Fibroblast of the aortic adventitia (primary cell): ENCODE data around the gene BPIFA2. TPM values are rescaled to one million over a fixed set of nuclear protein-coding genes. Genes with fewer than 3 reads are reported as not detected.

Experiments
- DNase-seq: peaks from one replicate; pipeline ENCODE4 v3.0.0-alpha.2; 2010; ENCODE audit warnings: low read depth
- H3K4me3 ChIP-seq: 2 replicates; pipeline ENCODE4 v1.5.1; 2011; ENCODE audit warnings: low read depth, mild to moderate bottlenecking, control low read depth, low read length, moderate library complexity
- total RNA-seq: library from RNA; depleted of rRNA; stranded (reverse); fragments of >200 nt; gene quantifications from 2 replicates; pipeline ENCODE4 v1.2.3, GENCODE V29; 2012; ENCODE audit warnings: low replicate concordance
- TF ChIP-seq, protein P1 (sequence below): IDR thresholded peaks from 2 replicates; pipeline ENCODE4 v1.5.1; 2011; ENCODE audit warnings: mild to moderate bottlenecking, low read length, control low read depth, inconsistent platforms; ENCODE audit not compliant: insufficient read depth

BPIFA2 gene
- total RNA-seq, 1 donor, result not detected

DNA sequence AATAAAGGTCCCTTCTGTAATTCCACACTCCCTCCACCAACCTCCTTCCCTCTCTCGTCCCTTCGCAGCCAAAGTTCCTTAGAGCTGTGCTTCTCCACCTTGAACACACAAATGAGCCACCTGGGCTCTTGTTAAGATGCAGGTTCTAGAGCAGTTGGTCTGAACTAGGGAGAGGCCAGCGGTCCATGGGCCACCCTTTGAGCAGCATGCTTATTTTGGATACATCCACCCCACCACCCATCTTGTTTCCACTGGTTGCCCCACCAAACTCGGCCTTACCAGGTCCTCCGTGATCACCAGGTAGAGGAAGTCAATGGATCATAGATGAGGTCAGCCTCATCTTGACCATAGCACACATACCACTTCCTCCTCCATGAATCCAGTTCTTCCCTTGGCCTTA is 7.3 kb upstream of the BPIFA2 start:
- TF ChIP-seq, protein P1, sequence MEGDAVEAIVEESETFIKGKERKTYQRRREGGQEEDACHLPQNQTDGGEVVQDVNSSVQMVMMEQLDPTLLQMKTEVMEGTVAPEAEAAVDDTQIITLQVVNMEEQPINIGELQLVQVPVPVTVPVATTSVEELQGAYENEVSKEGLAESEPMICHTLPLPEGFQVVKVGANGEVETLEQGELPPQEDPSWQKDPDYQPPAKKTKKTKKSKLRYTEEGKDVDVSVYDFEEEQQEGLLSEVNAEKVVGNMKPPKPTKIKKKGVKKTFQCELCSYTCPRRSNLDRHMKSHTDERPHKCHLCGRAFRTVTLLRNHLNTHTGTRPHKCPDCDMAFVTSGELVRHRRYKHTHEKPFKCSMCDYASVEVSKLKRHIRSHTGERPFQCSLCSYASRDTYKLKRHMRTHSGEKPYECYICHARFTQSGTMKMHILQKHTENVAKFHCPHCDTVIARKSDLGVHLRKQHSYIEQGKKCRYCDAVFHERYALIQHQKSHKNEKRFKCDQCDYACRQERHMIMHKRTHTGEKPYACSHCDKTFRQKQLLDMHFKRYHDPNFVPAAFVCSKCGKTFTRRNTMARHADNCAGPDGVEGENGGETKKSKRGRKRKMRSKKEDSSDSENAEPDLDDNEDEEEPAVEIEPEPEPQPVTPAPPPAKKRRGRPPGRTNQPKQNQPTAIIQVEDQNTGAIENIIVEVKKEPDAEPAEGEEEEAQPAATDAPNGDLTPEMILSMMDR, result no peak
- DNase-seq, result no peak
- H3K4me3 ChIP-seq, result no peak overlapping the region

DNA sequence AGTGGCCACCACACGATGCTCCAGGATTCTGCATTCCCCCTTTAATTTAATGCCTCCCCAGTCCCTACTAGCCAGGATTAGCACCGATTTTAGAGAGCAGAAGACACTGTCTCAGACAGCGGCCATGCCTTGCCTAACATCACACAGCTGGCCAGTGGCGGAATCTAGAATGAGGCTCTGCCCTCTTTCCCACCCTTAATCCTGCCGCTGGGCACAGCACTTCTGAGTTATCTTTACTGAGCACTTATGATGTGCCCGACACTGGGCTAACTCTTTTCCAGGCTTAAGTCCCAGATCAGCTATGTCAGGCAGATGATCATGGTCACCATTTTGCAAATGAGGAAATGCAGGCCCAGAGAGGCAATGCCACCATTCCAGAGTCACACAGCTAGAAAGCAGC is 5.6 kb upstream of the BPIFA2 start:
- H3K4me3 ChIP-seq, result no peak overlapping the region
- TF ChIP-seq, protein P1, result no peak
- DNase-seq, result no peak

DNA sequence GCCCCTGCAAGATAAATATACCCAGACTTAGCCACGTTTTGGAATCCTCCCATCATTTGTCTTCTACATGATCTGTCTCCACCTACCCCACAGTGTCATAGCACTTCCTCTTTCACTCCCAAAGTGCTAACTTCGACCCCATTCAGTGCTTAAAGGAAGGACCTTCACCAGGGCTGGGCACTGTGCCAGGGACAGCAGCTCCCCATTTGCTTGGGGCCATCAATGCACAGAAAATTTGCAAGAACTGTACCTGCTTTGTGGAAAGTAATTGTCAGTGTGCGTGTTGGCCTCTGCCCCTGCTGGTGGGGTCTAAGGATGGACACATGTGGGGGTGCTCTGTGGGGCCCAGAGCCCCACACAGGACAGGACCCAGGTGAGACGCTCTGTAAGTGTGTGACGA is 5.2 kb upstream of the BPIFA2 start:
- no peak overlapping the region for H3K4me3 ChIP-seq
- DNase-seq, result no peak
- TF ChIP-seq, protein P1, result no peak

DNA sequence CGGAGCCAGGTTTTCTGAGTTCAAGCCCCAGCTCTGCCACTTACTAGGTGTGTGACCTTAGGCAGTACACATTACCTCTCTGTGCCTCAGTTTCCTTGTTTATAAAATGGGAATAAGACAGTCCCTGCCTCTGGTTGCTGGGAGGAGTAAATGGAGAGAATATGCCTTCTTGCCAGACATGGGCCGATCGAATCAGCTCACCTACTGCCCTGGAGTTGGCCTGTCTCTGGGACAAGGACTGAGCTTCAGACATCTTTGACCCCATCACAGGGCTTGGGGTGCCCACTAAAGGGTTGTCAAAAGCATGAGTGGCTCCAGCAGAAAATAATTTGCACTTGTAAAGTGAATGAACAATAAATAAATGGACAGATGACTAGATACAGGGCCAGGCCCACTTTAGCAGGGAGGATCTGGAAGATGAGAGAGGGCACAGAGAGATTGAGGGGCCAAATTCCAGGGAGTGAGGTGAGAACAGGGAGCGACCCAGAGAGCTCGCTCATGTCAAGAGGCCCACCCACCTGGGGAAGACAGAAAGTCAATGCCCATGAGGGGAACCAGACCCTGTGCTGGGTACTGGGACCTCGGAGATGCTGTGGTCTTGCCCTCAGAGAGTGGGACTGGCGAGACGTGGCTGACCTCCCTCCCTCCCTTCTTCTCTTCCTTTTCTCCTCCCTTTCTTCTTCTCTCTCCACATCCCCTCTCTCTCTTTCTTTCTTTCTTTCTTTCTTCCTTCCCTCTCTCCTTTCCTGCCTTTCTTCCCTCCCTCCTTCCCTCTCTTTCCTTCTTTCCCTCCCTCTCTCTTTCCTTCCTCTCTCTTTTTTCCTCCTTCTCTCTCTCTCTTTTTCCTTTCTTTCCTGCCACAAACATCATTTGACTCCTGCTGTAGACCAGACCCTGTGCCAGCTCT is 3.9 kb upstream of the BPIFA2 start:
- DNase-seq, result no peak
- TF ChIP-seq, protein P1, result no peak

DNA sequence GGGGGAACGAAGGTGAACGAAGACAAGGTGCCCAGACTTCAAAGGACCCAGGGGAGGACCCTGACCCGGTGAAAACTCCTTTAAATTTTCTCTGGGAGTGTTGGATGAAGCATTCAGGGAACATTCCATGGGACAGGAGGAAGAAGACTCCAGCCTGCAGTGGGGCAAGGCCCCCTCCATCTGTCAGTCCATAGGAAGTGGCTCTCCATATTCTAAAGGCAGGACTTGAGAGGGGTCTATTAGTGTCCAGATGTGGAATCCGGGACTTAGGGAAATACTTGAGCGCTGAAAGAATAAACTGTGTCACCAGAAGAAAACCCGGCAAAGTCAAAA is 3.2 kb upstream of the BPIFA2 start:
- TF ChIP-seq, protein P1, result no peak
- H3K4me3 ChIP-seq, result no peak overlapping the region
- DNase-seq, result no peak

More for the DNA sequence above, 3.9 kb upstream of the BPIFA2 start:
- H3K4me3 ChIP-seq, result no peak overlapping the region

DNA sequence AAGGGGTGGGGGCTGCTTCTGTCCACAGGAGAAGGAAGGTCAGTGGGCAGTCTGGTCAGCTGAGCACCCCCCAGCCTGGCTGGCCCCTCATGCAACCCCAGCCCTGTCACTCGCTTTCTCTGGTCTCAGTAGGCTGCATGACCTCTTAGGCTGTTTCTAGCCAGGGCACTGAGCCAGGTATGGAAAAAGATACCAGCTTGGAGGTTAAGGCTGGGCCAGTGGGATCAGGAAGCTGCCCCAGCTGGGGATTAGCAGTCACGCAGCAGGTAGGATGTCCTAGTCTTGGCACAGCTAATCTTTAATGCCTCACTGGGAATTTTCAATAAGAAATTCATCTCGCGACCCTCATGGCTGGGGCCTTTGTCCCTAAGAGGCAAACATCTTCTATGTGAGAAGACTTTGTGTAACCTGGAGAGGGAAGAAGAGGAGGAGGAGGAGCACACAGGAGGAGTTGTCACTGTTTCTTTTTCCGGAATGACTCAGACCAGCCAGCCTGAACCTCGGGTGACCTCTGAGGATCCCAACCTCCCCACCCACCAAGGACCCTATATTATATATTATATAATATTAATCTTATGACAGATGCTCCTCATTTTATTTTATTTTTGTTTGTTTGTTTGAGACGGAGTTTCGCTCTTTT is 2.4 kb upstream of the BPIFA2 start:
- TF ChIP-seq, protein P1, result no peak
- no peak overlapping the region for H3K4me3 ChIP-seq
- DNase-seq, result no peak
